Activated T-cell treated with anti-CD3 and anti-CD28 coated beads, Interleukin-2, amount 50 U/mL, for 24 hours (primary cell): Measurements from ENCODE around the gene BCAN.
A peak's percentile ranks its signal among the peaks of the same experiment; 100 is the strongest.
"Not testable (repeated sequence)": the region's sequence is repeated elsewhere in the genome, so short reads cannot be mapped to it uniquely, and the experiment has no call there.

Experiments used
- DNase-seq: peaks from one replicate; pipeline ENCODE4 v3.0.0-alpha.2; 2020
- H3K27ac Mint-ChIP-seq: 2 replicates; pipeline ENCODE4 v1.8.0; 2020; ENCODE audit warnings: mild to moderate bottlenecking, mixed read lengths
- H3K27me3 Mint-ChIP-seq: 2 replicates; pipeline ENCODE4 v1.8.0; 2020; ENCODE audit warnings: mixed read lengths
- H3K36me3 Mint-ChIP-seq: 2 replicates; pipeline ENCODE4 v1.8.0; 2020; ENCODE audit warnings: low read depth, mixed read lengths
- H3K4me1 Mint-ChIP-seq: 2 replicates; pipeline ENCODE4 v1.8.0; 2020; ENCODE audit warnings: low read depth, mixed read lengths
- H3K4me3 Mint-ChIP-seq: 2 replicates; pipeline ENCODE4 v1.8.0; 2020; ENCODE audit warnings: mild to moderate bottlenecking, moderate library complexity, mixed read lengths
- H3K9me3 Mint-ChIP-seq: 2 replicates; pipeline ENCODE4 v1.8.0; 2020; ENCODE audit warnings: mixed read lengths

BCAN gene

DNA sequence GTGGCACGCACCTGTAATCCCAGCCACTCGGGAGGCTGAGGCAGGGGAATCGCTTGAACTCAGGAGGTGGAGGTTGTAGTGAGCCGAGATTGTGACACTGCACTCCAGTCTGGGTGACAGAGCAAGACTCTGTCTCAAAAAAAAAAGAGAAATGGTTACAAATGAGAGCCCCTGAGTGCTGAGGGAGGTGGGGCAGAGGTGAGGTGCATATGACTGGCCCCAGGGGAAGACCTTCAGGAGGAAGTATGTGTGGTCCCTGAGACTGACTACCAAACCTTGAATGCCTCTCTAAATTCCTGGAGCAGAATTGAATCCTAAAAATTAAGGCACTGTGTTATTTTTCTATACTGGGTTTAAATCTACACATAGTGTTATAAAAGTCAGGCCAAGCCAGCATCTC lies 34.6 kb upstream of the BCAN start:
- H3K4me1 Mint-ChIP-seq = peaks cover 18% of the 10 kb centered on the region
- H3K27ac Mint-ChIP-seq, H3K27me3 Mint-ChIP-seq, H3K9me3 Mint-ChIP-seq, H3K4me3 Mint-ChIP-seq, H3K36me3 Mint-ChIP-seq, DNase-seq: not testable (repeated sequence)

DNA sequence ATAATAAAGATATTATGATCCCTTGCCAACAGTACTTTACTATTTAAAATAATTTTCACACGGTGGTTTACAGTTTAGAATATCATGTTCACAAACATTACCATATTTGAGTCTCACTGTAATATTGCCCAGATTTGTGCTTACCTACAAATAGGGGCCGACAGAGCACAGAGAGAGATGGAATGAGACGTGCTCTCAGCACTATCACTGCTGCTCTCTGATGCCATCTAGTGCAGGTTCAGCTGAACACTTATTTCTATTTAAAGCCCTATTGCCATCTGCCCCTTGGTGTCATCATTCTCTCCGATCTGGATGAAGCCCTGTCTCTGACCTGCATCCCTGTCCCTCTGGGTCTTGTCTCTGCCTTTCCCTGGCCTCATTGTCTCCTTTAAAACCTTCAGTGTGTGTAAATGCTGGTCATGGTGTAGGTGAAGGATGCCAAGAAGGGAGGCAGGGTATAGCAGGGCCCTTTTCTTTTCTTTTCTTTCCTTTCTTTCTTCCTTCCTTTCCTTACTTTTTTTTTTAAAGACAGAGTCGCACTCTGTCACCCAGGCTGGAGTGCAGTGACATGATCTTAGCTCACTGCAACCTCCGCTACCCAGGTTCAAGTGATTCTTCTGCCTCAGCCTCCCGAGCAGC lies 33.8 kb upstream of the BCAN start:
- Mint-ChIP-seq H3K27me3 (peaks cover 10% of the 10 kb centered on the region), H3K27ac (no peak overlapping the region), H3K4me3 (no peak overlapping the region), H3K36me3 (no peaks in the 10 kb centered on the region), H3K4me1 (peaks cover 11% of the 10 kb centered on the region), H3K9me3 (no peaks in the 10 kb centered on the region)
- DNase-seq = peak; percentile 57

DNA sequence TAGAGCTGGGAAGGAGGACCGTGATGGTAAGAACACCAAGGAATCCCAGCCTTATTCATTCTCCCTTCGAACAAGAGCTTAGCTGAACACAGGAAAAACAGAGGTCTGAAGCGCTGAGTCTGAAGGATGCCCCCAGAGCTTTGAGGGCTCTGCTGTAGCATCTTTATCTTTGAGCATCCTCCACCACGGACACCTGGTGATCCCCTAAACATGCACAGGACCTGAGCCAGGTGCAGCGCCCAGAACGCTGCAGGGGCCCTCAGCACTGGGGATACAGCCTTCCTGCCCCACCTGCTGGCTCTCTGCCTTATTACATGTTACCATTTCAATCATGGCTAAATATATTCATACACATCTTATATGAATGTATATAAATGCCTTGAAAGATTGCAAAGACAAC lies 32.9 kb upstream of the BCAN start:
- no peak overlapping the region for H3K27ac Mint-ChIP-seq

GRCh38 chr1:156610072-156610471 lies 31.8 kb upstream of the BCAN start:
- H3K9me3 Mint-ChIP-seq, H3K27ac Mint-ChIP-seq, H3K4me3 Mint-ChIP-seq, DNase-seq, H3K36me3 Mint-ChIP-seq: not testable (repeated sequence)
- Mint-ChIP-seq H3K27me3 (peaks cover 12% of the 10 kb centered on the region), H3K4me1 (peaks cover 10% of the 10 kb centered on the region)

More for the DNA sequence above, 32.9 kb upstream of the BCAN start:
- Mint-ChIP-seq H3K36me3 (no peaks in the 10 kb centered on the region), H3K9me3 (no peaks in the 10 kb centered on the region), H3K4me1 (peaks cover 10% of the 10 kb centered on the region), H3K27me3 (peaks cover 10% of the 10 kb centered on the region), H3K4me3 (no peak overlapping the region)
- peak; percentile 65 for DNase-seq

GRCh38 chr1:156612666-156613065 lies 29.3 kb upstream of the BCAN start:
- Mint-ChIP-seq H3K4me1 (peaks cover 10% of the 10 kb centered on the region), H3K36me3 (no peaks in the 10 kb centered on the region), H3K27ac (no peak overlapping the region), H3K9me3 (no peaks in the 10 kb centered on the region), H3K4me3 (no peak overlapping the region), H3K27me3 (peaks cover 29% of the 10 kb centered on the region)
- DNase-seq = no peak

DNA sequence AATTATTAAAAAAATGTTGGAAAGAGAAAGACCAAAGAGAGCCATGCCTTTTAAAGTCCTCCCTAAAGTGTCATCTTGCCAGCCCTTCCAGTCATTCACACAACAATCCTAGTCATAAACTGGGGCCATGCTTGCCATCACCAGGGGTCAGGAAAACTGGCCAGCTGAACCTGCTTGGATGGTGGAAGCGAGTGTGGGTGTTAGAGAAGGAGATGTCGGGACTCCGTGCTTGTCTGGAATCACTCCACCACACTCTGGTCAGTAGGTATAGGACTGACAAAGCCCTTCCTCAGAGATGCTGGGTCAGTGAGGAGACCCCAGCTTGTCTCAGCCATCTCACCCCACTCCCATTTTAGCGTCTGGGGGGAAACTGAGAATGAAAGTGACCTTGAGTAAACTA lies 26.0 kb upstream of the BCAN start:
- no peak for DNase-seq
- Mint-ChIP-seq H3K4me1 (no peaks in the 10 kb centered on the region), H3K4me3 (no peak overlapping the region), H3K9me3 (no peaks in the 10 kb centered on the region), H3K36me3 (no peaks in the 10 kb centered on the region), H3K27ac (no peak overlapping the region), H3K27me3 (peaks cover 57% of the 10 kb centered on the region)

GRCh38 chr1:156616463-156616862 lies 25.5 kb upstream of the BCAN start:
- peaks cover 61% of the 10 kb centered on the region for H3K27me3 Mint-ChIP-seq
- H3K36me3 Mint-ChIP-seq = no peaks in the 10 kb centered on the region
- no peak overlapping the region for H3K27ac Mint-ChIP-seq
- no peaks in the 10 kb centered on the region for H3K9me3 Mint-ChIP-seq
- no peaks in the 10 kb centered on the region for H3K4me1 Mint-ChIP-seq
- no peak for DNase-seq
- no peak overlapping the region for H3K4me3 Mint-ChIP-seq

DNA sequence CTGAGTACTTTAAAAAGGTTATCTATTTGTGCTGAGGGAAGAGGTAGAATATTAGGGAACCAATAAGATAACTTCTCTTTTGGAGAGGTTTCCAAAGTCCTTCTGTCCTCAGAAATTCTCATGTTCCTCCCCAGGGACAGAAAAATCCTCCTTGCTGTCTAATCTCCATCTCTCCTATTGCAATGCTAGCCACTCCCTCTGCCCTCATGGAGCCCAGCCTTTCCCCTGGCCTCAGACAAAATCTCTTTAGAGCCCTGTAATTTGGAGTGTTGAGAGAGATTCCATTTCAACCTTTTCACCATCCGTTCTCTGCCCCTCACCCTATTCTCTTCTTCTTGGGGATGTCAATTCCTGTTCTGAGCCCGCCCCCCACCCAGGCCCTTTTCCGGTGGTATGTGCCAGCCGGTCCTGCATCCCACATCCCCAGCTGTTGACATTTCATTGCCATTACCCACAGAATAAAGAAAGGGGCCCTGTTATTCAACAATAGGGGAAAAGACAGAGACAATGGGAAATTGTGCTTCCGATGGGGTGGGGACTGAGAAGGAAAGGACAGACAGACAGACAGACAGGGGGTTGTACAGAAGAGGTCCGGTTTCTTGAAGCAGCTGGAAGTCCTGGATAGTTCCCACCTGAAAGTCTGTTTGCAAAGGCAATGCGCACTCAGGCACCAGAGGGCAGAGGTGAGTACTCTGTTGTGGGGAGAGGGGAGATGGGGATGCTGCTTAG lies 22.9 kb upstream of the BCAN start, which contains the start of gene HAPLN2:
Gene HAPLN2 (plus strand): TSS at position 563 of the 729 bp plus-strand sequence. CDS start 4,076 bp downstream, outside the sequence.
- H3K27me3 Mint-ChIP-seq = peaks cover 75% of the 10 kb centered on the region
- no peaks in the 10 kb centered on the region for H3K4me1 Mint-ChIP-seq
- DNase-seq = no peak
- H3K4me3 Mint-ChIP-seq = no peak within 1 kb of the TSS
- no peak within 1 kb of the TSS for H3K27ac Mint-ChIP-seq
- no peaks in the 10 kb centered on the region for H3K9me3 Mint-ChIP-seq
- no peaks in the 10 kb centered on the region for H3K36me3 Mint-ChIP-seq

- Mint-ChIP-seq H3K27me3 (peaks cover 79% of the 10 kb centered on the region), H3K4me1 (peaks cover 3% of the 10 kb centered on the region), H3K4me3 (no peak overlapping the region), H3K27ac (no peak overlapping the region), H3K9me3 (no peaks in the 10 kb centered on the region), H3K36me3 (no peaks in the 10 kb centered on the region)
- no peak for DNase-seq
These were observed 22.3 kb upstream of the BCAN start for GRCh38 chr1:156619582-156619955.

GRCh38 chr1:156622581-156623297 lies 19.2 kb upstream of the BCAN start:
- no peaks in the 10 kb centered on the region for H3K36me3 Mint-ChIP-seq
- no peak overlapping the region for H3K27ac Mint-ChIP-seq
- H3K4me3 Mint-ChIP-seq = no peak overlapping the region
- H3K9me3 Mint-ChIP-seq = no peaks in the 10 kb centered on the region
- DNase-seq = no peak
- H3K27me3 Mint-ChIP-seq = peaks cover 82% of the 10 kb centered on the region
- peaks cover 12% of the 10 kb centered on the region for H3K4me1 Mint-ChIP-seq

DNA sequence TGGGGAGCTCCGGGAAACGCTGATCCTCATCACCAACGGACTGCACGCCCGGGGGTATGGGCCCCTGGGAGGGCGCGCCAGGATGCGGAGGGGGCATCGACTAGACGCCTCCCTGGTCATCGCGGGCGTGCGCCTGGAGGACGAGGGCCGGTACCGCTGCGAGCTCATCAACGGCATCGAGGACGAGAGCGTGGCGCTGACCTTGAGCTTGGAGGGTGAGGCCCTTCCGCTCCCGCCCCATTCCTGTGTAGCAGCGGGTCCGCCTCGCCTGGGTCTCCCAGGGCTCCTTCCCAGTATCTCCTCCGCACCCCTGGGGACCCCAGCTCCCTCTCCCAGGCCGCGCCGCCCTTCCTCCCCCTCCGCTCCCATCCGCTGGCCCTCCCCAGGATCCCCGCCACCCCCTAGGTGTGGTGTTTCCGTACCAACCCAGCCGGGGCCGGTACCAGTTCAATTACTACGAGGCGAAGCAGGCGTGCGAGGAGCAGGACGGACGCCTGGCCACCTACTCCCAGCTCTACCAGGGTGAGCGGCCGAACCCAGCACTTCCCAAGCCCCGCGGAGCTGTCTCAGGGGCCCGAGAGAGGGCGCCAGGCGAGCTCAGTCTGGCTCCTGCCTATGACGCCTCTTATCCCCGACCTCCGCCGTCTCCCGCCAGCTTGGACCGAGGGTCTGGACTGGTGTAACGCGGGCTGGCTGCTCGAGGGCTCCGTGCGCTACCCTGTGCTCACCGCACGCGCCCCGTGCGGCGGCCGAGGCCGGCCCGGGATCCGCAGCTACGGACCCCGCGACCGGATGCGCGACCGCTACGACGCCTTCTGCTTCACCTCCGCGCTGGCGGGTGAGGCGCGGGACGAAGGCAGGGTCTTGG lies 17.7 kb upstream of the BCAN start:
- peaks cover 75% of the 10 kb centered on the region for H3K27me3 Mint-ChIP-seq
- H3K27ac Mint-ChIP-seq = no peak overlapping the region
- peak; percentile 70 for DNase-seq

DNA sequence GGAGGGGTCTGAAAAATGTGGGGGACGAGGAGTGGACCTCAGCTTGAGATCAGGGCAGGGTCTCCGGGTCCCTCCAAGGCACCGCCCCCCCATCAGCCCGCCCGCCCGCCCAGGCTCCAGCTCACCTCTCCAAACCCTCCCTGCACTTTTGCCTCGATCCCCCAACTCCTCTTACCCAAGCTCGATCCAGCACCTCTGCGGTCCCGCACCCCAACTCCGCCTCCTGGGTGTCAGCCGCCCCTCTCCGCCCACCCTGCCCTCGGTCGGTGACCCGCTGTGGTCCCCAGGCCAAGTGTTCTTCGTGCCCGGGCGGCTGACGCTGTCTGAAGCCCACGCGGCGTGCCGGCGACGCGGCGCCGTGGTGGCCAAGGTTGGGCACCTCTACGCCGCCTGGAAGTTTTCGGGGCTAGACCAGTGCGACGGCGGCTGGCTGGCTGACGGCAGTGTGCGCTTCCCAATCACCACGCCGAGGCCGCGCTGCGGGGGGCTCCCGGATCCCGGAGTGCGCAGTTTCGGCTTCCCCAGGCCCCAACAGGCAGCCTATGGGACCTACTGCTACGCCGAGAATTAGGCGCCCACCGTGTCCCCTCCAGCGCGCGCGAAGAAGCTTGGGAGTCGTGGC lies 17.0 kb upstream of the BCAN start:
- H3K36me3 Mint-ChIP-seq = no peaks in the 10 kb centered on the region
- no peak overlapping the region for H3K27ac Mint-ChIP-seq
- peak overlapping the region; percentile 41 for H3K4me3 Mint-ChIP-seq
- no peaks in the 10 kb centered on the region for H3K9me3 Mint-ChIP-seq
- H3K27me3 Mint-ChIP-seq = peaks cover 73% of the 10 kb centered on the region
- H3K4me1 Mint-ChIP-seq = peaks cover 12% of the 10 kb centered on the region
- peak; percentile 45 for DNase-seq

More for the DNA sequence above, 17.7 kb upstream of the BCAN start:
- Mint-ChIP-seq H3K9me3 (no peaks in the 10 kb centered on the region), H3K4me1 (peaks cover 12% of the 10 kb centered on the region), H3K36me3 (no peaks in the 10 kb centered on the region), H3K4me3 (peak overlapping the region; percentile 53)

DNA sequence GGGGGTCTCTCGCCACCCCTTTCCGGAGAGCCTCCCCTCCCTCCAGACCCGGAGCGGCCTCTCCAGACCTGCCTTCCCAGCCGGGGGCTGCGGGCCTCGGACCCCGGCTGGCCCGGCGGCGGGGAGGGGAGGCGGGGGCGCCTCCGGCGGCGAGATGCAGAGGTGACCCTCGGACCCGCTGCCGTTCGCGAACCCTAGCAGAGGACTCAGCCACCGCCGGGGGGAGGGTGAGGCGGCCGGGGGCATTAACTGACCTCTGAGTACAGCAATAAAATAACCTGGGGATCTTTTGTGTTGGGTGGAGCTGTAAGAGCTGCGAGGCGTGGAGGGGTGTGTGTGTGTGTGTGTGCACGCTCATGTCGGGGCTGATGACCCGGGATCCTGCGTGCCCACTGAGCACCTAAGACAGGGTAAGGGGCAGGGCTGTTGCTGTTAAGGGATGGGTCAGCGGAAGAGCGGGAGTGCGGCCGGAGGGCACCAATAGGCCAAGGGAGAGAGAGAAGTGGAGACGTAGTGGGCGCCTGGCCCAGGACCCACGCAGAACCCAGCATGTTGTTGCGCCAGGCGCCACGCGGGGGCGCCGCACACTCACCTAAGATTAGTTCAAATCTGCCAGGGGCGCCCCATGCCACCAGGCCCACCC lies 16.4 kb upstream of the BCAN start:
- H3K27me3 Mint-ChIP-seq = peaks cover 70% of the 10 kb centered on the region
- H3K4me1 Mint-ChIP-seq = peaks cover 12% of the 10 kb centered on the region
- H3K36me3 Mint-ChIP-seq = no peaks in the 10 kb centered on the region
- DNase-seq = peak; percentile 84
- H3K9me3 Mint-ChIP-seq = no peaks in the 10 kb centered on the region
- peak overlapping the region; percentile 71 for H3K4me3 Mint-ChIP-seq
- H3K27ac Mint-ChIP-seq = no peak overlapping the region
